NCI-H2081 treated with DMSO at 0.1 percent for 48 hours (cell line): ENCODE results near the gene RYR1.
"Not testable (repeated sequence)": the region's sequence is repeated elsewhere in the genome, so short reads cannot be mapped to it uniquely, and the experiment has no call there.

Experiments used
- DNase-seq: peaks from one replicate; lab custom pipeline; 2025; lab: John Stamatoyannopoulos, UW

RYR1 gene

GRCh38 chr19:38616265-38616664 lies 182.8 kb downstream of the RYR1 start:
- DNase-seq = no peak

- DNase-seq = no peak
Measured at GRCh38 chr19:38617283-38617763, 183.8 kb downstream of the RYR1 start.

- no peak for DNase-seq
Measured at GRCh38 chr19:38617764-38618589, 184.5 kb downstream of the RYR1 start, which contains the start of gene MAP4K1. TSS of gene MAP4K1 (minus strand) at chr19:38617953. CDS start at chr19:38617895, 58 bp downstream.

- peak; percentile 90 for DNase-seq
Measured at GRCh38 chr19:38618590-38619360, 185.3 kb downstream of the RYR1 start, which contains the start of gene EIF3K. TSS of gene EIF3K (plus strand) at chr19:38619188. CDS start at chr19:38619269, 81 bp downstream.

GRCh38 chr19:38619361-38620174 lies 186.1 kb downstream of the RYR1 start:
- DNase-seq = no peak

- DNase-seq = no peak
Measured at GRCh38 chr19:38624822-38625221, 191.3 kb downstream of the RYR1 start.

- no peak for DNase-seq
Measured at GRCh38 chr19:38626401-38626800, 192.9 kb downstream of the RYR1 start.

GRCh38 chr19:38629568-38629967 lies 196.1 kb downstream of the RYR1 start:
- no peak for DNase-seq

GRCh38 chr19:38631301-38631700 lies 197.8 kb downstream of the RYR1 start:
- DNase-seq = not testable (repeated sequence)

GRCh38 chr19:38631811-38632475 lies 198.5 kb downstream of the RYR1 start:
- DNase-seq = not testable (repeated sequence)

- no peak for DNase-seq
Measured at GRCh38 chr19:38632476-38633213, 199.2 kb downstream of the RYR1 start.

- no peak for DNase-seq
Measured at GRCh38 chr19:38634757-38635482, 201.4 kb downstream of the RYR1 start.

GRCh38 chr19:38635483-38636399 lies 202.2 kb downstream of the RYR1 start:
- no peak for DNase-seq
